ENCODE measurements around the gene PTPRD.

PTPRD gene

DNA sequence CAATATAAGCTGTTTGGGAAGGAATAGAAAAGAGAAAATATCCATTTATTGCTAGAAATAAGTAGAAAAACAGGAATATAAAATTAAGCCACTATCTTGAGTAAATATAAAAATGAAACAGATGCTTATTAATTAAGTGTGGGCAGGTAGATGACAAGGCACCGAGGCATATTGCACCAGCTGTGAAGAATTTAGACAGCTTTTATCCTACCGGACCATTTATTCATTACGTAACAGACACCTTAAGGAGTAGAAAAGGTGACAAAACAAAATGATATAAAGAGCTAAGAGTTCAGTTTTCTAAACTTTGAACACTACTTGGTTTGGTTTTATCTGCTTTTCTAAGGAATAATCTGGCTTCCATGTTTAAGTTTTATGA lies 404.1 kb downstream of the PTPRD start:
- H3K4me1 ChIP-seq (ENCODE audit: insufficient read depth, insufficient read length), result no peaks in the 10 kb centered on the region
- H3K9ac ChIP-seq (ENCODE audit: insufficient read length, low read depth), result no peak overlapping the region
- H3K36me3 ChIP-seq (ENCODE audit: insufficient read depth, insufficient read length, low read length), result no peaks in the 10 kb centered on the region
- TF ChIP-seq ZNF274 (IDR thresholded peaks at IDR 0.05; ENCODE audit: low read depth, low read length) (no peak), YY1 (IDR thresholded peaks at IDR 0.05; ENCODE audit: insufficient read depth, insufficient read length) (no peak), SUZ12 (IDR thresholded peaks at IDR 0.05; ENCODE audit: extremely low read depth, insufficient read depth, insufficient read length) (no peak)
- DNase-seq (ENCODE audit: low read depth, low spot score), result no peak
- peak overlapping the region; percentile 25 for H3K4me3 ChIP-seq (ENCODE audit: insufficient read length, low read depth)
- no peaks in the 10 kb centered on the region for H3K9me3 ChIP-seq (ENCODE audit: insufficient read depth, low read length)
- peaks cover 2% of the 10 kb centered on the region for H3K27me3 ChIP-seq (ENCODE audit: insufficient read depth, insufficient read length)

DNA sequence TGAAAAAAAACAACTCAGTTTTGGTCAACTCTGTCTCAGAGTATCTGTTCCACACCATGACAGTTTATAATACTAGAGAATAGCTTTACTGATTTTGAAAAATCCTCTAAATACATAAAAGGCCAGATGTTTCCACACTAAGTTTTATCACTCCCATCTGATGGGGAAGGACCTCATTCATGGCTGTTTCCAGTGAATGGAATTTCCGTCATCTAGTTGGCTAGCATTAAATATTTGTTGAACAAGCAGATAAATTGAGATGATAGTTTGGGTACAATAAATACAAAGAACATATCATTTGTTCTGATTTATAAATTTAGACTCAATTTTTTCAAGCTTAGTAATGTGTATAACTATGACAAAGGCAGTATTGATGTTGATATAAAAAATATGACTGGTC lies 408.5 kb downstream of the PTPRD start:
- Histone ChIP-seq H3K4me3 (ENCODE audit: insufficient read length, low read depth) (no peak overlapping the region), H3K4me1 (ENCODE audit: insufficient read depth, insufficient read length) (no peaks in the 10 kb centered on the region), H3K9ac (ENCODE audit: insufficient read length, low read depth) (no peak overlapping the region), H3K36me3 (ENCODE audit: insufficient read depth, insufficient read length, low read length) (no peaks in the 10 kb centered on the region), H3K27me3 (ENCODE audit: insufficient read depth, insufficient read length) (peaks cover 2% of the 10 kb centered on the region), H3K9me3 (ENCODE audit: insufficient read depth, low read length) (no peaks in the 10 kb centered on the region)
- TF ChIP-seq SUZ12 (IDR thresholded peaks at IDR 0.05; ENCODE audit: extremely low read depth, insufficient read depth, insufficient read length), result no peak
- no peak for TF ChIP-seq YY1 (IDR thresholded peaks at IDR 0.05; ENCODE audit: insufficient read depth, insufficient read length)
- TF ChIP-seq ZNF274 (IDR thresholded peaks at IDR 0.05; ENCODE audit: low read depth, low read length), result no peak
- DNase-seq (ENCODE audit: low read depth, low spot score), result no peak

DNA sequence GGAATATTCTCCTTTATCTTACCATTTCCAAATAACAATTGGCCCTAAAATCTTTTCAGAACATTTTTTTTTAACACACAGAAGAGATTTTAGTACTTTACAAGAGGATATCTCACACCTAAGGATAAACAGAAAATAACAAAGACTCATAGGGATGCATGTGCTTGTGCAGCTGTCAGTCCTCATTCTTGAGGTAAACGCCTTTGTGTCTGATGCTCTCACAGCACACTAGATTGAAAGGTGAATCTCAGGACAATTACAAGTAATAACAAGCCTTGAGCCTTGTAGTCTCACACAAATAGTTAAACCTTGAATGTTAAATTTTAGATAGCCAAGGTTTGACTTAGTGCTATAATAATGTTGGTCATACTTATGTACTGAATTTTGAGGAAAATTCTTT lies 439.2 kb downstream of the PTPRD start:
- Histone ChIP-seq H3K27me3 (ENCODE audit: insufficient read depth, insufficient read length) (no peaks in the 10 kb centered on the region), H3K9ac (ENCODE audit: insufficient read length, low read depth) (no peak overlapping the region), H3K36me3 (ENCODE audit: insufficient read depth, insufficient read length, low read length) (no peaks in the 10 kb centered on the region), H3K4me1 (ENCODE audit: insufficient read depth, insufficient read length) (no peaks in the 10 kb centered on the region), H3K9me3 (ENCODE audit: insufficient read depth, low read length) (no peaks in the 10 kb centered on the region), H3K4me3 (ENCODE audit: insufficient read length, low read depth) (no peak overlapping the region)
- TF ChIP-seq YY1 (IDR thresholded peaks at IDR 0.05; ENCODE audit: insufficient read depth, insufficient read length) (no peak), ZNF274 (IDR thresholded peaks at IDR 0.05; ENCODE audit: low read depth, low read length) (no peak), SUZ12 (IDR thresholded peaks at IDR 0.05; ENCODE audit: extremely low read depth, insufficient read depth, insufficient read length) (no peak)
- no peak for DNase-seq (ENCODE audit: low read depth, low spot score)

DNA sequence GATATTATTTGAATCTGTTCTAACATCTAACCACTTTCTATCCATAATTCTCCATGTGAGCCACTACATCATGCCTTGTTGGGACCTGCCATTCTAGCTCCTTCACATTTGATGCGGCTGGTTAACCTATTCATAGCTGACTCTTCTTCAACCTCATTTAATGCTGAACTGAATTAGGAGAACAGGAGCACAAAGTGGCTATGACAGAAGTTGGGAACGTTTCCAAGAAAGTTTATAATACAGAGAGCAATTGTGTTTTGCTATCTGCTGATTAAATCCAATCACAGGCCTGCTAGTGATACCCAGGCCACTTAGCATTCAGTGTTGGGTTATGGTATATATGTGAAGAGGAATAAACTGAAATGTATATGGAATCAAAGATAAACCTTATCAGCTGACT lies 440.3 kb downstream of the PTPRD start:
- no peaks in the 10 kb centered on the region for H3K36me3 ChIP-seq (ENCODE audit: insufficient read depth, insufficient read length, low read length)
- DNase-seq (ENCODE audit: low read depth, low spot score), result no peak
- no peak overlapping the region for H3K9ac ChIP-seq (ENCODE audit: insufficient read length, low read depth)
- H3K4me1 ChIP-seq (ENCODE audit: insufficient read depth, insufficient read length), result no peaks in the 10 kb centered on the region
- H3K27me3 ChIP-seq (ENCODE audit: insufficient read depth, insufficient read length), result no peaks in the 10 kb centered on the region
- no peaks in the 10 kb centered on the region for H3K9me3 ChIP-seq (ENCODE audit: insufficient read depth, low read length)
- H3K4me3 ChIP-seq (ENCODE audit: insufficient read length, low read depth), result no peak overlapping the region
- TF ChIP-seq SUZ12 (IDR thresholded peaks at IDR 0.05; ENCODE audit: extremely low read depth, insufficient read depth, insufficient read length) (no peak), ZNF274 (IDR thresholded peaks at IDR 0.05; ENCODE audit: low read depth, low read length) (no peak), YY1 (IDR thresholded peaks at IDR 0.05; ENCODE audit: insufficient read depth, insufficient read length) (no peak)

DNA sequence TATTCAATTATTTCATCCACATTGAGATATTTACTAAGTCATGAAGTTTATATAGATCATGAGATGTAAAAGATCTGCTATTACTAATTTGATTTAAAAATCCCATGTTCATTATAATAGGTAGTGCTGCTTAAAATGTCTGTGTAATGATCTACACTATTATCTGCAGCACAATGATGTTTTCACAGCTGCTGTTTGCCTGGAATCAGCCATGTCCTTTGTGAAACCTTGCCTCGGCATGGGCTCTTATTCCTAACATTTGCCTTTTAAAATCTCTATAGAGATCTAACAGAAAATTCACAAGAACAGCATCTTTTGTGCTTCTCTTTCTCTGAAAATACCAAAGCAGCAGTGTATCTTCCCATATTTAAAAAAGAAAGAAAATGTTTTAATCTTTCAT lies 444.6 kb downstream of the PTPRD start:
- H3K27me3 ChIP-seq (ENCODE audit: insufficient read depth, insufficient read length), result no peaks in the 10 kb centered on the region
- H3K36me3 ChIP-seq (ENCODE audit: insufficient read depth, insufficient read length, low read length), result no peaks in the 10 kb centered on the region
- TF ChIP-seq SUZ12 (IDR thresholded peaks at IDR 0.05; ENCODE audit: extremely low read depth, insufficient read depth, insufficient read length) (no peak), YY1 (IDR thresholded peaks at IDR 0.05; ENCODE audit: insufficient read depth, insufficient read length) (no peak), ZNF274 (IDR thresholded peaks at IDR 0.05; ENCODE audit: low read depth, low read length) (no peak)
- H3K9me3 ChIP-seq (ENCODE audit: insufficient read depth, low read length), result no peaks in the 10 kb centered on the region
- H3K9ac ChIP-seq (ENCODE audit: insufficient read length, low read depth), result no peak overlapping the region
- H3K4me1 ChIP-seq (ENCODE audit: insufficient read depth, insufficient read length), result no peaks in the 10 kb centered on the region
- no peak for DNase-seq (ENCODE audit: low read depth, low spot score)
- H3K4me3 ChIP-seq (ENCODE audit: insufficient read length, low read depth), result no peak overlapping the region

DNA sequence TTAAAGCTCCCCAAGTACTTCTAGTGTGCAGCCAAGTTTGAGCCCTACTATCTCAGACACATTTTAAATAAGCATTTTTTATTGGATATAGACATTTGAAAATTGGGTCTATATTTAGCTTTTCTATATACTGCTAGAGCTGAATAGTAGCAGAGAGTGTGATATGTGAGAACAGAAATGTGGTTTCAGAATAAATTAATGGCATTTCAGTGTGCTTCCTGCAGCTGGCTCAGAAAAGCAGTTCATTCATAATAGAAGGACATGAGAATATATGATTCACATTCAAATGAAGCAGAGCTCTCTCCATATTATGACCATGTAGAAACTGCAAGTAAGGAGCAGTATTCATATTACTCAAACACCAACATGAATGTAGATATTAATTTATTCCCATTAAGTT lies 464.0 kb downstream of the PTPRD start:
- Histone ChIP-seq H3K4me3 (ENCODE audit: insufficient read length, low read depth) (no peak overlapping the region), H3K36me3 (ENCODE audit: insufficient read depth, insufficient read length, low read length) (no peaks in the 10 kb centered on the region), H3K9me3 (ENCODE audit: insufficient read depth, low read length) (no peaks in the 10 kb centered on the region), H3K4me1 (ENCODE audit: insufficient read depth, insufficient read length) (no peaks in the 10 kb centered on the region), H3K9ac (ENCODE audit: insufficient read length, low read depth) (no peak overlapping the region), H3K27me3 (ENCODE audit: insufficient read depth, insufficient read length) (no peaks in the 10 kb centered on the region)
- TF ChIP-seq SUZ12 (IDR thresholded peaks at IDR 0.05; ENCODE audit: extremely low read depth, insufficient read depth, insufficient read length) (no peak), YY1 (IDR thresholded peaks at IDR 0.05; ENCODE audit: insufficient read depth, insufficient read length) (no peak), ZNF274 (IDR thresholded peaks at IDR 0.05; ENCODE audit: low read depth, low read length) (no peak)
- DNase-seq (ENCODE audit: low read depth, low spot score), result no peak

DNA sequence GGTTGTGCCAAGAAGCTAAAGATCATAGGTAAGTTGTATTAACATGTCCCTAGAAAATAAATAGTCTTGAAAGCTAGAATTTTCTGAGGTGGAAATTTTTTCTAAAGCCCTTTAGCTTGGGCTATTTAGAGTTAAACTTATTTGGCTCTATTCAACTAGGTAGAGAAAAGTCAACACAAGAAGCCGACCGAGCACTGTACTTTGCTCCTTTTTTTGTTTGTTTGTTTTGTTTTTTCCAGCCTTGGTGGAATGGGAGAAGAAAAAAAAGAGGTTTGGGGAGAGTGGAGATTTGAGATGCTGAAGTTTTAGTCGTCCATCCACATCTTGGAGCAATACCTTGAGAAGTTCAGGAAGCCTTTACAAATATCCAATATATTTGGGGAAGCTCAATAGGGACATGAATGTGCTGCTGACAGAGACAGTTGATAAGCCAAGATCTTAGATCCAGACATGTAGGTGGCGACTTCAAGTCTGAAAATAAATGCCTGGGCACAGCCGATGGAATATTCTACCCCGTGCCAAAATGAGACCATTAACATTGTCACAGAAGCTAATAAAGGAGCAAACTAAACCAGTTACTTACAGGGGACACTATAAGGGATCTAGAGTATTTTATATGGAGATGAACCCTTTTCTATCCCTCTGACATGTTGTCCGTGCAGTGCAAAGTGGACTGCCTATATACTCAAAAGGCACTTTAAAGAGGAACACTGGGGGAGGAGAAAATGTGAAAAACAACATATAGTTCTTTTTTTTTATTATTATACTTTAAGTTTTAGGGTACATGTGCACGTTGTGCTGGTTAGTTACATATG lies 466.1 kb downstream of the PTPRD start:
- H3K9me3 ChIP-seq (ENCODE audit: insufficient read depth, low read length), result no peaks in the 10 kb centered on the region
- H3K4me3 ChIP-seq (ENCODE audit: insufficient read length, low read depth), result no peak overlapping the region
- no peak for TF ChIP-seq YY1 (IDR thresholded peaks at IDR 0.05; ENCODE audit: insufficient read depth, insufficient read length)
- no peak for TF ChIP-seq SUZ12 (IDR thresholded peaks at IDR 0.05; ENCODE audit: extremely low read depth, insufficient read depth, insufficient read length)

More for the DNA sequence above, 466.1 kb downstream of the PTPRD start:
- no peaks in the 10 kb centered on the region for H3K4me1 ChIP-seq (ENCODE audit: insufficient read depth, insufficient read length)
- H3K36me3 ChIP-seq (ENCODE audit: insufficient read depth, insufficient read length, low read length), result no peaks in the 10 kb centered on the region
- DNase-seq (ENCODE audit: low read depth, low spot score), result no peak
- H3K9ac ChIP-seq (ENCODE audit: insufficient read length, low read depth), result no peak overlapping the region
- no peaks in the 10 kb centered on the region for H3K27me3 ChIP-seq (ENCODE audit: insufficient read depth, insufficient read length)
